LHCN-M2 (cell line): ENCODE measurements around the gene GPR108. TPM values are rescaled to one million over a fixed set of nuclear protein-coding genes. Genes with fewer than 3 reads are reported as not detected.
A peak's percentile ranks its signal among the peaks of the same experiment; 100 is the strongest.

Experiments used
- DNase-seq: peaks from one replicate; pipeline ENCODE4 v3.0.0-alpha.2; 2012; ENCODE audit warnings: low read depth
- total RNA-seq: library from RNA; depleted of rRNA; stranded (reverse); fragments of >200 nt; gene quantifications from 2 replicates; pipeline ENCODE4 v1.2.3, GENCODE V29; 2014

The GPR108 gene
- total RNA-seq, 1 experiment from 2014 or later = 47.6 TPM

GRCh38 chr19:6737873-6738786 is 750 bp upstream of the GPR108 start:
- DNase-seq = peak; percentile 74

- DNase-seq = no peak
Observed at GRCh38 chr19:6736917-6737283, 480 bp downstream of the GPR108 start.

GRCh38 chr19:6736169-6736916 is 1.0 kb downstream of the GPR108 start:
- DNase-seq = peak; percentile 78

- no peak for DNase-seq
Observed at GRCh38 chr19:6735181-6735911, 2.0 kb downstream of the GPR108 start.

- DNase-seq = no peak
Observed at GRCh38 chr19:6734096-6734696, 3.2 kb downstream of the GPR108 start.

- DNase-seq = no peak
Observed at GRCh38 chr19:6733338-6734095, 3.9 kb downstream of the GPR108 start.

GRCh38 chr19:6732803-6733337 is 4.5 kb downstream of the GPR108 start:
- no peak for DNase-seq

- no peak for DNase-seq
Observed at GRCh38 chr19:6731822-6732221, 5.6 kb downstream of the GPR108 start.

- DNase-seq = no peak
Observed at GRCh38 chr19:6730941-6731670, 6.3 kb downstream of the GPR108 start.

GRCh38 chr19:6730153-6730804 is 7.1 kb downstream of the GPR108 start:
- no peak for DNase-seq

- DNase-seq = no peak
Observed at GRCh38 chr19:6729573-6730152, 7.7 kb downstream of the GPR108 start.

- no peak for DNase-seq
Observed at GRCh38 chr19:6728346-6728745, 9.0 kb downstream of the GPR108 start.

GRCh38 chr19:6725513-6726231 is 11.7 kb downstream of the GPR108 start:
- DNase-seq = no peak

GRCh38 chr19:6724631-6725492 is 12.5 kb downstream of the GPR108 start:
- no peak for DNase-seq

GRCh38 chr19:6723738-6724137 is 13.6 kb downstream of the GPR108 start:
- no peak for DNase-seq

- DNase-seq = no peak
Observed at GRCh38 chr19:6723108-6723618, 14.2 kb downstream of the GPR108 start.

GRCh38 chr19:6721773-6722172 is 15.6 kb downstream of the GPR108 start:
- DNase-seq = no peak
